GM21367 (cell line): ENCODE measurements around the gene COQ4.

Source experiments
- ATAC-seq: cut with Tn5 transposase; IDR thresholded peaks from one replicate; pipeline ENCODE4 v1.9.1; 2021; ENCODE audit not compliant: unreplicated experiment

Gene COQ4

DNA sequence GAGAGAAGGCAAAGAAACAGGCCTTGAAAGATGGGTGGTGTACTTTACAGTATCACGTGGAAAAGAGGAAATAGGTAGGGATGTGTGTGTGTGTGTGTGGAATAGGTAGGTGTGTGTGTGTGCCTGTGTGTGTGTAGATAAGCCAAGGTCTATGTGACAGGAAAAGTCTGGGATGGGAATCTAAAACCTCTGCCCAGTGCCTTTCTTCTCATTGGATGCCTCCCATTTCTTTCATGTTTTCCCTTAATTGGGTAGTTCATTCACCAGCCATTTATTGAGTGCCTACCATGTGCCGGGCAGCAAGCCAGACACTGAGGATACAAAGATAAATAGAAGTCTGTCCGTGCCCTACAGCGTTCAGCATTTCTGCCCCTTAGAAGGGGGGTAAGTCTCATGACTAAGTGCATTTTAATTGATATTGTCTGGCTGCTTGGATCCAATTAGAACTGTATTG lies 49.6 kb downstream of the COQ4 start:
- no peak for ATAC-seq

GRCh38 chr9:128372784-128373183 lies 50.1 kb downstream of the COQ4 start:
- ATAC-seq, result no peak

GRCh38 chr9:128374221-128374675 lies 51.6 kb downstream of the COQ4 start:
- ATAC-seq, result no peak

- ATAC-seq, result no peak
Observed at GRCh38 chr9:128375865-128376264, 53.2 kb downstream of the COQ4 start.

DNA sequence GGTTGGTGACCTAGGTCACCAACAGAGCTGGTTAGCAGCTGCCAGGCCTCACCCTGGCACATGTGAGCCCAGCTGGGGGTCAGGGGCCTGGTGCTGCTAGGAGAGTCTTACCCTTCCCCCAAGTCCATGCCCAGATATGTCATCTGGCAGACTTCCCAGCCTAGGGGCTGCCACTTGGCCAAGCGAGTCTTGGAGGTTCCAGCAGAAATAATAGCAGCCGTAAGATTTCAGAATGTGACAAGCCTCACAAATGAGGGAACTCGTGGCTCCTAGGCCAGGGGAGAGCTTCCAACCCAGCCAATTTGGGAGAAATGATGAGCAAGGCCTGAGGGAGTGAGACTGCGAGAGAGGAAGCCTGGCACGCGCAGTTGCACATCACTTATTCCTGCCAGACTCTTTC lies 59.6 kb downstream of the COQ4 start:
- ATAC-seq, result no peak

DNA sequence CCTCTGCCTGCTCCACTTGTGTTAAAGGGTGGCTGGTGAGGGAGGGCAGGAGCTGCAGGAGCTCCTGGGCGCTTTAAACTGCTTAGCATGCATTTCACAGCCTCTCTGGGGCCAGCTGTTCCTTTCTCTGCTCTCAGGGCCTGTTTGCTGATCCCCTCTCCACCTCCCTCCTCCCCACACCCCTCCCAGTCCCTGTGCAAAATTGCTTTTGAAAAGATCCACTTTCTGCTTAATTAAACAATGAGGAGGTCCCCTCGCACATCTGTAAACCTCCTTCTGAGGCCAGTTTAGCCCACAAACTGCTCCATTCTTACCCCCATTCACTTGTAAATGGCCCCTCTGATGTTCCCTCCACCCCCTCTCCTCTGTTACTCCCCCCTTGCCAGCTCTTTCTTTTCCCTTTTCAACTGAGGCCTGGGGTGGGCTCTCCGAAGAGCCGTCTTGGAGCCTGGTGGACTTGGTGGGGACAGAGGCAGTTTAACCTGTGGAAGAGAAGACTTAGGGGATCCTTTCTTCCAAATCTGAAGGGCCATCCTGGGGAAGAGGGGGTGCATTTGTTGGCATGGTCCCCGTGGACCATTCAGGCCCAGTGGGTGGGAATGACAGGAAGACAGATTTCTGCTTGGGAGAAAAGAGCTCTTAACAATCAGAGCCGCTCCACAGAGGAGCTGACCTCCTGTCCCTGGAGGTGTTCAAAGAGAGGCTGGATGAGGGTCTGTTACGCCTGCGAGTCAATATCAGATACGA lies 60.5 kb downstream of the COQ4 start:
- no peak for ATAC-seq
